GOT3 (cell line): ENCODE data around the gene SUMO2.
"Not testable (repeated sequence)": the region's sequence is repeated elsewhere in the genome, so short reads cannot be mapped to it uniquely, and the experiment has no call there.

ENCODE experiments used
- DNase-seq: peaks from one replicate; lab custom pipeline; 2025; ENCODE audit warnings: mixed read lengths; lab: John Stamatoyannopoulos, UW

Gene SUMO2

GRCh38 chr17:75144816-75145512, 37.8 kb downstream of the SUMO2 start:
- no peak for DNase-seq

GRCh38 chr17:75142236-75142971, 40.4 kb downstream of the SUMO2 start:
- DNase-seq: no peak

- no peak for DNase-seq
Measured at GRCh38 chr17:75138519-75138918, 44.2 kb downstream of the SUMO2 start.

GRCh38 chr17:75137762-75138161, 45.0 kb downstream of the SUMO2 start:
- not testable (repeated sequence) for DNase-seq

- DNase-seq: no peak
Measured at GRCh38 chr17:75135946-75136345, 46.8 kb downstream of the SUMO2 start.

DNA sequence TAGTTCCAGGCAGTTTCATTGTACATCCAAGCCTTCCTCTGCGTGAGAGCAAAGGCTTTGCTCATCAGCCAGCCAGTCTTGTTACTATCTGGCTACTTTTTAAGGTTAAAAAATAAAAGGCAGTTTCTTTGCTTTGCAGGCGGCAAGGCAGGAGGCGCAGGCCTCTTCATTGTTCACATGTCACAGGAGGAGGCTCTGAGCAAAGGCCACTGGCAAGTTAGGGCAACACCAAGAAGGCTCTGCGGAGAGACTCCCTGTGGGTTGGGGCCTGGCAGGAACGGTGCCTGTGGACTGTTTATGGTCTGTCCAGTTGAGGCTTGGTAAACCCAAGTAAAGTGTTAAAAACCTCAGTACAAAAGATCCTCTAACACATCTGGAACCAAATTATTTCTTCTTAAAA, 47.3 kb downstream of the SUMO2 start:
- no peak for DNase-seq

GRCh38 chr17:75133607-75134347, 49.0 kb downstream of the SUMO2 start:
- DNase-seq: not testable (repeated sequence)

GRCh38 chr17:75133001-75133400, 49.8 kb downstream of the SUMO2 start:
- no peak for DNase-seq

- DNase-seq: not testable (repeated sequence)
Measured at GRCh38 chr17:75132018-75133000, 50.5 kb downstream of the SUMO2 start.

GRCh38 chr17:75131278-75132017, 51.3 kb downstream of the SUMO2 start, which contains the start of gene NT5C:
Gene NT5C (minus strand): TSS chr17:75131742. CDS start chr17:75131707, 35 bp downstream.
- peak; percentile 52 for DNase-seq

DNA sequence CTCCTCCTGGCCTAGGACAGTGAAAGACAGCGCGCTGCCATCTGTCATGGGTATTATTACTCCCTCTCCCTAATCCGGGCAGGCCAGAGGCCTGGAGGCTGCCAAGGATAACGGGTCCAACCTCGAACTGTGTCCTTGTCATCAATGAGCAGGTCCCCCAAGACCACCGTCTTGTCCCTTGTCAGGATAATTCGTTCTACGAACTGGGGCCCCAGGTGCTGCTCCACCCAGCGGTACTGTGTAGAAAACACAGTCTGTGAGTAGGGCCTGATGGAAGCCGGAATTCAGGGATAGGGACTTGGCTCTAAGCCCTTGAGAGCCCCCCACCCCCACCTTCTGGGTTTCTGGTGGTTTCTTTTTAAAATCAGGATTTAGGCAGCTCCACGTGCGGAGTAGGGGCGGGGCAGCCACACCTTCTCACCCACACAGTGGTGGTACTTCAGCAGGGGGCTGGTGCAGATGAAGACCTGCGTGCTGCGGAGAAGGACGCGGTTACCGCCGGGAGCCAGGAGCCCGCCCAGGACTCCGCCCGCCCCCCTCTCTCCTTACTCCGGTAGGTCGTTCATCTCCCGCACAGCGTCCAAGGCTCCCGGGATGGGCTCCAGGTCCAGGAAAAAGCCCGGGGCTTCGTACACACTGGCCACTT, 52.0 kb downstream of the SUMO2 start:
- no peak for DNase-seq

GRCh38 chr17:75130059-75130631, 52.6 kb downstream of the SUMO2 start:
- no peak for DNase-seq

GRCh38 chr17:75129576-75129975, 53.2 kb downstream of the SUMO2 start:
- DNase-seq: no peak

GRCh38 chr17:75128694-75129505, 53.9 kb downstream of the SUMO2 start:
- no peak for DNase-seq

DNA sequence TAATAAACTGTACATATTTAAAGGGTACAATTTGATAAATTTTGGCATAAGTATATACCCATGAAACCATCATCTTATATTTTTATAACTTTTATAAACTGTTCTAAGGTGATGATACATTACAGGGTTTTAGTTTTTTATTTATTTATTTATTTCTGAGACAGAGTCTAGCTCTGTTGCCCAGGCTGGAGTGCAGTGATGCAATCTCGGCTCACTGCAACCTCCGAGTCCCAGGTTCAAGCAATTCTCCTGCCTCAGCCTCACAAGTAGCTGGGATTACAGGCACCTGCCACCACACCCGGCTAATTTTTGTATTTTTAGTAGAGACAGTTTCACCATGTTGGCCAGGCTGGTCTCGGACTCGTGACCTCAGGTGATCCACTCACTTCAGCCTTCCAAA, 54.8 kb downstream of the SUMO2 start:
- DNase-seq: not testable (repeated sequence)

DNA sequence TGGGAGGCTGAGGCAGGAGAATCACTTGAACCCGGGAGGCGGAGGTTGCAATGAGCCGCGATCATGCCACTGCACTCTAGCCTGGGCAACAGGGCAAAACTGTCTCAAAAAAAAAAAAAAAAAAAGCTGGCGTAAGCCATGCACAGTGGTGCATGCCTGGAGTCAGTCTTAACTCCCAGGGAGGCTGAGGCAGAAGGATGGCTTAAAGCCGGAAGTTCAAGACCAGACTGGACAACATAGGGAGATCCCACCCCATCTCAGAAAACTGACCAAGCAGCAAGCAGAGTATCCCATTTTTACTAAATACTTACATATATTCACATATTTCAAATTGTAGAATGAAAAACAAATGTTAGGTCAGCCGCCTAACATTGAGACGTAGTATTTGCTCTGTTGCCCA, 55.8 kb downstream of the SUMO2 start:
- no peak for DNase-seq

DNA sequence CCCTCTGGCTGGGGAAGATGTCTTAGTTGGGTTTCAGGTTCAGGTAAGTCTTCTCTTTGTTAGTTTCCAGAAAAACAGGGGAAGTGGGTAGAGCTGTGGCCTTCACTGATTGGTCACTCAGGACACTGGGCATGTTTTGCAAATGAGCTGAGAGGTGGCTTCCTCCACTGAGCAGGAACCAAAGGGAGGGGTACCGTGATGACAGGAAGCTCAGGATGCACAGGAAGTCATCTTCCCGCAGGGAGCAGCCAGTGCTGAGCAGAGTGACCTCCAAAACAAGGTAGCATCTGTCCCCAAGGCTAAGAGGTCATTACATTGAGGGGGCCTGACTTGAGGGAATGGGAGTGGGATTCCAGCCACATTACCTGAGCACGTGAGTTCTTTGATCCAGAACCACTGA, 56.8 kb downstream of the SUMO2 start:
- DNase-seq: no peak

DNA sequence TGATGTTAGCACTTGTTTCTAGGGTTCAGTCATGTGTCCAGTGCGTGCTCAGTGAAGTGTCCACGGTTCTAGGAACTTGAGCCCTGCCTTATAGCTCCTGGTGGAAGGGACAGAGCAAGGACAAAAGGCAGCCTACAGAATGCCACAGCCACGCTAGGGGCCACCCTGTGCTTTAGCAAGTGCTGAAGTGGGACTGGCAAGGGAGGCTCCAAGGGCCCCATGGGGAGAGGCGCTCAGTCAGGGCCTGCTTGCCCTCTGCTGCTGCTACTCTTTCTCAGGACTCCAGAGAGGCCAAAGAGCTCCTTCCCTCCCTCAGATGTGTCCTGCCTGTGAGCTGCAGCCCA, 58.0 kb downstream of the SUMO2 start:
- DNase-seq: no peak
